Prostate gland (tissue), 2 donors: ENCODE results near the gene ZBTB39.

Experiments used
- POLR2AphosphoS5 ChIP-seq: sonication (generic); formaldehyde crosslinking; IDR thresholded peaks from one replicate; pipeline ENCODE4 v1.6.1; 2017; ENCODE audit warnings: antibody characterized with exemption
- TF ChIP-seq, protein P1 (sequence below), 4 experiments: fragments of 200-600 bp in 2 of 4; fragments of 450-650 bp in 2 of 4; sonication (generic) in 2 of 4; IDR thresholded peaks; 1 replicate in 3 of 4; 2 replicates in 1 of 4; pipeline ENCODE4 v1.5.1; 2016 to 2019; ENCODE audit warnings: antibody characterized with exemption in 4 of 4, mild to moderate bottlenecking in 2 of 4, moderate library complexity in 2 of 4

GRCh38 chr12:57040211-57040610 is 33.9 kb upstream of the ZBTB39 start:
- no peak for TF ChIP-seq POLR2AphosphoS5
- TF ChIP-seq, protein P1, sequence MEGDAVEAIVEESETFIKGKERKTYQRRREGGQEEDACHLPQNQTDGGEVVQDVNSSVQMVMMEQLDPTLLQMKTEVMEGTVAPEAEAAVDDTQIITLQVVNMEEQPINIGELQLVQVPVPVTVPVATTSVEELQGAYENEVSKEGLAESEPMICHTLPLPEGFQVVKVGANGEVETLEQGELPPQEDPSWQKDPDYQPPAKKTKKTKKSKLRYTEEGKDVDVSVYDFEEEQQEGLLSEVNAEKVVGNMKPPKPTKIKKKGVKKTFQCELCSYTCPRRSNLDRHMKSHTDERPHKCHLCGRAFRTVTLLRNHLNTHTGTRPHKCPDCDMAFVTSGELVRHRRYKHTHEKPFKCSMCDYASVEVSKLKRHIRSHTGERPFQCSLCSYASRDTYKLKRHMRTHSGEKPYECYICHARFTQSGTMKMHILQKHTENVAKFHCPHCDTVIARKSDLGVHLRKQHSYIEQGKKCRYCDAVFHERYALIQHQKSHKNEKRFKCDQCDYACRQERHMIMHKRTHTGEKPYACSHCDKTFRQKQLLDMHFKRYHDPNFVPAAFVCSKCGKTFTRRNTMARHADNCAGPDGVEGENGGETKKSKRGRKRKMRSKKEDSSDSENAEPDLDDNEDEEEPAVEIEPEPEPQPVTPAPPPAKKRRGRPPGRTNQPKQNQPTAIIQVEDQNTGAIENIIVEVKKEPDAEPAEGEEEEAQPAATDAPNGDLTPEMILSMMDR (IDR thresholded peaks at IDR 0.05) = no peak
